GM18909 (cell line): ENCODE results near the gene ACP2.
"Not testable (repeated sequence)": the region's sequence is repeated elsewhere in the genome, so short reads cannot be mapped to it uniquely, and the experiment has no call there.

ENCODE experiments used
- ATAC-seq: cut with Tn5 transposase; IDR thresholded peaks from one replicate; pipeline ENCODE4 v1.9.1; 2021; ENCODE audit warnings: mild to moderate bottlenecking; ENCODE audit not compliant: unreplicated experiment, poor library complexity

Gene ACP2

GRCh38 chr11:47212938-47213337 lies 35.7 kb downstream of the ACP2 start:
- ATAC-seq, result no peak

GRCh38 chr11:47208628-47209027 lies 40.0 kb downstream of the ACP2 start:
- no peak for ATAC-seq

- ATAC-seq, result not testable (repeated sequence)
These were observed 40.5 kb downstream of the ACP2 start for GRCh38 chr11:47208008-47208552.

GRCh38 chr11:47207459-47207858 lies 41.2 kb downstream of the ACP2 start:
- no peak for ATAC-seq

- ATAC-seq, result not testable (repeated sequence)
These were observed 42.0 kb downstream of the ACP2 start for GRCh38 chr11:47206577-47206976.

GRCh38 chr11:47204637-47204989 lies 44.0 kb downstream of the ACP2 start:
- no peak for ATAC-seq

GRCh38 chr11:47202576-47202975 lies 46.0 kb downstream of the ACP2 start:
- no peak for ATAC-seq

GRCh38 chr11:47201015-47201414 lies 47.6 kb downstream of the ACP2 start:
- no peak for ATAC-seq

- ATAC-seq, result not testable (repeated sequence)
These were observed 50.5 kb downstream of the ACP2 start for GRCh38 chr11:47198161-47198560.

GRCh38 chr11:47192111-47192510 lies 56.5 kb downstream of the ACP2 start:
- ATAC-seq, result no peak

GRCh38 chr11:47191137-47191536 lies 57.5 kb downstream of the ACP2 start:
- not testable (repeated sequence) for ATAC-seq
